ENCODE data around the gene JARID2. TPM values are rescaled to one million over a fixed set of nuclear protein-coding genes. Genes with fewer than 3 reads are reported as not detected.

Gene JARID2
- total and polyA plus RNA-seq, 2 of the 8 experiments (the other 6 are each of a cell fraction or from before 2014, with no cell fraction given): 60.1 to 239 TPM

DNA sequence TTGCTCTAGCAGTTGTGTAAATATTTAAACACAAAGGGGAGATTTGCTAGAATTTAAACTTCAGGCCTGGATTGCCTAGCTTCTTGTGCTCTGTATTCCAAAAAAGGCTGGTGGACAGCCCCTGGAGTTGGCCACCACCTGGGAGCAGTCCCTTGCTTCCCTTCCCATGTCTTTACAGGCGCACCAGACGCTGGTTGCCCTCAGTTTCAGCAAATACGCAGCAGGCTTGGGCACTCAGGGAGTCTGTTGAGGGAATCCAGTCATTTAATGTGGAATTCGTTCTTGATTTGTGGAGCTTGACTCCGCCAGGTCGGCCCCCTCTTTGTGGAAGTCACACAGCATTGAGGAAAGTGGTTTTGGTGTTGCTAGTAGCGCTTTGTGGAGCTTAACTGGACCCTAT lies 260.2 kb downstream of the JARID2 start:
- H4K5ac ChIP-seq (ENCODE audit: insufficient read length, low read depth, low read length): no peak overlapping the region
- no peak overlapping the region for H3K56ac ChIP-seq (replicated peaks; ENCODE audit: insufficient read length, low read depth, low read length)
- no peak overlapping the region for H2BK20ac ChIP-seq (ENCODE audit: low read length)
- ChIA-PET POLR2A (ENCODE audit: partially characterized antibody) (interaction anchor here (0.8 kb wide), 1 partner anchor 16 kb away, joined by 3 read pairs; no protein-coding TSS in a partner anchor), CTCF (ENCODE audit: partially characterized antibody) (interaction anchor here (0.6 kb wide), 2 partner anchors 333 to 786 kb away, joined by 3 read pairs; no protein-coding TSS in a partner anchor)
- H3K23ac ChIP-seq (ENCODE audit: insufficient read length): no peak overlapping the region
- no peak overlapping the region for H3K27ac ChIP-seq (ENCODE audit: low read depth, low read length)
- no peak for FAIRE-seq
- no peak overlapping the region for H3K4me2 ChIP-seq (ENCODE audit: insufficient read depth in 1 of 2, low read depth in 2 of 2, low read length in 2 of 2)
- no peak overlapping the region for H2BK15ac ChIP-seq (ENCODE audit: low read length)
- no peak for DNase-seq (ENCODE audit: low read depth in 1 of 2, low spot score in 2 of 2)
- peaks cover 24% of the 10 kb centered on the region for H3K79me1 ChIP-seq (ENCODE audit: low read depth, low read length)
- H3K4me1 ChIP-seq (replicated peaks in 1 of 4; ENCODE audit: control insufficient read depth in 3 of 4, insufficient read depth in 4 of 4, low read length in 3 of 4): peaks cover 0 to 13% (median 8%) of the 10 kb centered on the region in 4 experiments; a peak in 6 of 7 replicates
- no peaks in the 10 kb centered on the region for H3K27me3 ChIP-seq (replicated peaks in 1 of 4; ENCODE audit: control insufficient read depth in 3 of 4, extremely low read depth in 1 of 4, insufficient read depth in 3 of 4, low read length in 3 of 4)
- no peak overlapping the region for H3K9ac ChIP-seq (replicated peaks in 1 of 4; ENCODE audit: extremely low read depth in 1 of 4, low read depth in 3 of 4, low read length in 3 of 4)
- H3K18ac ChIP-seq (ENCODE audit: extremely low read depth, low read length): no peak overlapping the region
- WGBS, 2 experiments (ENCODE audit: extremely low coverage in 1 of 2, insufficient coverage in 1 of 2, insufficient read length in 1 of 2, insufficient replicate concordance in 2 of 2, low coverage in 1 of 2, low lambda C conversion rate in 2 of 2, missing lambda C conversion rate in 1 of 2): 90% methylated on average over 6 of the region's 7 CpGs; no CpG with 5 or more reads in 1 of the 2 experiments
- H2BK5ac ChIP-seq (ENCODE audit: low read depth, low read length): no peak overlapping the region
- no peak overlapping the region for H3K4ac ChIP-seq (replicated peaks; ENCODE audit: insufficient read length, low read depth, low read length)
- H3K36me3 ChIP-seq (ENCODE audit: control insufficient read depth in 2 of 4, insufficient read depth in 4 of 4, low read length in 3 of 4): peaks cover 40 to 99% (median 78%) of the 10 kb centered on the region in 4 experiments
- H3K23me2 ChIP-seq (ENCODE audit: low read depth, low read length): no peaks in the 10 kb centered on the region; the same call in 1 of the 2 replicates
- peaks cover 47 to 56% of the 10 kb centered on the region in 2 experiments for H4K20me1 ChIP-seq (replicated peaks in 1 of 2; ENCODE audit: control insufficient read depth in 1 of 2, insufficient read depth in 2 of 2, low read length in 2 of 2)
- H3K79me2 ChIP-seq (ENCODE audit: control insufficient read depth in 1 of 2, insufficient read depth in 2 of 2, low read length in 2 of 2): peaks cover 0 to 98% of the 10 kb centered on the region in 2 experiments; a peak in 2 of 4 replicates
- H3K9me3 ChIP-seq (ENCODE audit: insufficient read depth in 2 of 2, low read depth in 1 of 2, low read length in 1 of 2): no peaks in the 10 kb centered on the region
- H2BK120ac ChIP-seq (replicated peaks; ENCODE audit: low read depth, low read length): no peak overlapping the region
- no peak overlapping the region for H4K8ac ChIP-seq (ENCODE audit: extremely low read depth, insufficient read depth, low read length)
- H2AFZ ChIP-seq (ENCODE audit: low read length): no peak overlapping the region
- H4K91ac ChIP-seq (replicated peaks; ENCODE audit: insufficient read length, low read length): no peak overlapping the region
- no peak overlapping the region for H2AK5ac ChIP-seq (ENCODE audit: low read depth, low read length)
- no peak overlapping the region for H2BK12ac ChIP-seq (ENCODE audit: low read depth, low read length)
- H3K4me3 ChIP-seq (ENCODE audit: extremely low read depth in 1 of 4, insufficient read depth in 2 of 4, low read depth in 3 of 4, low read length in 4 of 4): no peak overlapping the region
- no peak overlapping the region for H3K14ac ChIP-seq (ENCODE audit: insufficient read length)
- TF ChIP-seq SUZ12 (IDR thresholded peaks at IDR 0.05; ENCODE audit: low read length) (no peak), SP4 (IDR thresholded peaks at IDR 0.05; ENCODE audit: low read length) (no peak), SP1 (IDR thresholded peaks at IDR 0.05; ENCODE audit: low read depth, low read length) (no peak), KDM1A (IDR thresholded peaks at IDR 0.05; ENCODE audit: borderline replicate concordance, low read length) (no peak), CBX5 (IDR thresholded peaks at IDR 0.05; ENCODE audit: low read depth, low read length) (no peak), GTF2F1 (IDR thresholded peaks at IDR 0.05; ENCODE audit: borderline replicate concordance, low read depth, low read length) (no peak), EGR1 (IDR thresholded peaks at IDR 0.05; ENCODE audit: borderline replicate concordance, low read depth, low read length) (no peak), JUN (IDR thresholded peaks at IDR 0.05; ENCODE audit: low read depth, low read length) (no peak)
- TF ChIP-seq, protein P1, sequence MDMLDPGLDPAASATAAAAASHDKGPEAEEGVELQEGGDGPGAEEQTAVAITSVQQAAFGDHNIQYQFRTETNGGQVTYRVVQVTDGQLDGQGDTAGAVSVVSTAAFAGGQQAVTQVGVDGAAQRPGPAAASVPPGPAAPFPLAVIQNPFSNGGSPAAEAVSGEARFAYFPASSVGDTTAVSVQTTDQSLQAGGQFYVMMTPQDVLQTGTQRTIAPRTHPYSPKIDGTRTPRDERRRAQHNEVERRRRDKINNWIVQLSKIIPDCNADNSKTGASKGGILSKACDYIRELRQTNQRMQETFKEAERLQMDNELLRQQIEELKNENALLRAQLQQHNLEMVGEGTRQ (IDR thresholded peaks at IDR 0.05; ENCODE audit: low read length): no peak
- TF ChIP-seq, protein P2, sequence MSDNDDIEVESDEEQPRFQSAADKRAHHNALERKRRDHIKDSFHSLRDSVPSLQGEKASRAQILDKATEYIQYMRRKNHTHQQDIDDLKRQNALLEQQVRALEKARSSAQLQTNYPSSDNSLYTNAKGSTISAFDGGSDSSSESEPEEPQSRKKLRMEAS (IDR thresholded peaks at IDR 0.05): no peak
